H9 (cell line): ENCODE results near the gene MBD5. TPM values are rescaled to one million over a fixed set of nuclear protein-coding genes. Genes with fewer than 3 reads are reported as not detected.

Experiments
- DNase-seq: peaks from one replicate; pipeline ENCODE4 v3.0.0-alpha.2; 2017
- H2AFZ ChIP-seq: one replicate; pipeline ENCODE4 v1.6.1; 2013; ENCODE audit warnings: mild to moderate bottlenecking, low read length, control low read depth, moderate library complexity
- H2AK5ac ChIP-seq: 2 replicates; pipeline ENCODE4 v1.6.1; 2013; ENCODE audit warnings: low read length, control low read depth, mixed read lengths; ENCODE audit not compliant: insufficient read length
- H2BK120ac ChIP-seq: one replicate; pipeline ENCODE4 v1.6.1; 2013; ENCODE audit warnings: low read depth, mild to moderate bottlenecking, low read length, control low read depth, inconsistent platforms; ENCODE audit not compliant: poor library complexity, severe bottlenecking
- H2BK12ac ChIP-seq: 2 replicates; pipeline ENCODE4 v1.6.1; 2013; ENCODE audit warnings: low read length, control low read depth, mixed read lengths, low read depth; ENCODE audit not compliant: insufficient read length
- H2BK15ac ChIP-seq: 2 replicates; pipeline ENCODE4 v1.6.1; 2013; ENCODE audit warnings: low read depth, low read length, control low read depth
- H2BK20ac ChIP-seq: one replicate; pipeline ENCODE4 v1.6.1; 2013; ENCODE audit warnings: low read depth, mild to moderate bottlenecking, low read length, control low read depth, inconsistent platforms; ENCODE audit not compliant: poor library complexity, severe bottlenecking
- H2BK5ac ChIP-seq: 2 replicates; pipeline ENCODE4 v1.6.1; 2013; ENCODE audit warnings: low read length, control low read depth, mixed read lengths; ENCODE audit not compliant: insufficient read length
- H3K14ac ChIP-seq: 2 replicates; pipeline ENCODE4 v1.6.1; 2013; ENCODE audit warnings: low read length, control low read depth; ENCODE audit not compliant: insufficient read depth
- H3K18ac ChIP-seq: 2 replicates; pipeline ENCODE4 v1.6.1; 2013; ENCODE audit warnings: low read depth, mild to moderate bottlenecking, mixed read lengths, low read length, control low read depth; ENCODE audit not compliant: insufficient read length
- H3K23ac ChIP-seq: 2 replicates; pipeline ENCODE4 v1.6.1; 2013; ENCODE audit warnings: low read length, control low read depth, mixed read lengths, low read depth; ENCODE audit not compliant: insufficient read length
- H3K23me2 ChIP-seq: 2 replicates; pipeline ENCODE4 v1.6.1; 2013; ENCODE audit warnings: low read depth, mild to moderate bottlenecking, mixed read lengths, low read length, control low read depth; ENCODE audit not compliant: insufficient read length, poor library complexity, severe bottlenecking
- H3K27ac ChIP-seq: 2 replicates; pipeline ENCODE4 v1.5.1; 2013; ENCODE audit warnings: low read length, control low read depth, mixed read lengths, low read depth; ENCODE audit not compliant: insufficient read length
- H3K27me3 ChIP-seq: 2 replicates; pipeline ENCODE4 v1.6.1; 2013; ENCODE audit warnings: low read length, control low read depth, inconsistent platforms; ENCODE audit not compliant: insufficient read depth
- H3K4ac ChIP-seq: 2 replicates; pipeline ENCODE4 v1.6.1; 2013; ENCODE audit warnings: low read depth, mild to moderate bottlenecking, control low read depth, inconsistent platforms, low read length, moderate library complexity
- H3K4me1 ChIP-seq: 2 replicates; pipeline ENCODE4 v1.6.1; 2013; ENCODE audit warnings: low read length, control low read depth, inconsistent platforms; ENCODE audit not compliant: insufficient read depth
- H3K4me2 ChIP-seq: 2 replicates; pipeline ENCODE4 v1.6.1; 2013; ENCODE audit warnings: low read length, control low read depth, mixed read lengths; ENCODE audit not compliant: insufficient read length, insufficient read depth
- H3K56ac ChIP-seq: 2 replicates; pipeline ENCODE4 v1.6.1; 2013; ENCODE audit warnings: low read depth, mild to moderate bottlenecking, mixed read lengths, low read length, control low read depth; ENCODE audit not compliant: insufficient read length
- H3K79me1 ChIP-seq: 2 replicates; pipeline ENCODE4 v1.6.1; 2013; ENCODE audit warnings: low read depth, mild to moderate bottlenecking, moderate library complexity, low read length, control low read depth, inconsistent platforms; ENCODE audit not compliant: insufficient read depth, poor library complexity, severe bottlenecking
- H3K79me2 ChIP-seq: 2 replicates; pipeline ENCODE4 v1.6.1; 2013; ENCODE audit warnings: low read length, control low read depth, inconsistent platforms; ENCODE audit not compliant: insufficient read depth
- H3K9ac ChIP-seq: 2 replicates; pipeline ENCODE4 v1.6.1; 2013; ENCODE audit warnings: low read length, control low read depth, mixed read lengths; ENCODE audit not compliant: insufficient read length; ENCODE audit errors: extremely low read depth
- H3K9me3 ChIP-seq: one replicate; pipeline ENCODE4 v1.6.1; 2013; ENCODE audit warnings: low read depth, low read length, inconsistent platforms; ENCODE audit not compliant: control insufficient read depth
- H3T11ph ChIP-seq: one replicate; pipeline ENCODE4 v1.6.1; 2013; ENCODE audit warnings: mild to moderate bottlenecking, low read length, control low read depth, inconsistent platforms
- H4K20me1 ChIP-seq: one replicate; pipeline ENCODE4 v1.6.1; 2013; ENCODE audit not compliant: control insufficient read depth, insufficient read length, insufficient read depth
- H4K5ac ChIP-seq: 2 replicates; pipeline ENCODE4 v1.6.1; 2013; ENCODE audit warnings: low read depth, mild to moderate bottlenecking, mixed read lengths, low read length, control low read depth; ENCODE audit not compliant: insufficient read length
- H4K8ac ChIP-seq: replicated peaks from 2 replicates; pipeline ENCODE4 v1.6.1; 2013; ENCODE audit warnings: low read length, control low read depth, mixed read lengths, low read depth; ENCODE audit not compliant: insufficient read length
- H4K91ac ChIP-seq: 2 replicates; pipeline ENCODE4 v1.6.1; 2013; ENCODE audit warnings: low read depth, mild to moderate bottlenecking, moderate library complexity, mixed read lengths, low read length, control low read depth; ENCODE audit not compliant: insufficient read length
- H3K27ac Mint-ChIP-seq, 3 experiments: 2 replicates in 2 of 3; 3 replicates in 1 of 3; pipeline ENCODE4 v1.8.0; 2020 to 2021; ENCODE audit warnings: mixed read lengths in 3 of 3, mild to moderate bottlenecking in 1 of 3, moderate library complexity in 1 of 3
- H3K27me3 Mint-ChIP-seq: 2 replicates; pipeline ENCODE4 v1.8.0; 2021; ENCODE audit warnings: low read depth, mild to moderate bottlenecking, moderate library complexity, mixed read lengths
- H3K36me3 Mint-ChIP-seq, 3 experiments: 2 replicates in 2 of 3; 3 replicates in 1 of 3; pipeline ENCODE4 v1.8.0; 2020 to 2021; ENCODE audit warnings: low read depth in 3 of 3, mixed read lengths in 3 of 3; ENCODE audit not compliant: insufficient read depth in 1 of 3
- H3K4me1 Mint-ChIP-seq, 2 experiments: 2 replicates each; pipeline ENCODE4 v1.8.0; 2020; ENCODE audit warnings: mixed read lengths in 2 of 2
- H3K4me3 Mint-ChIP-seq, 2 experiments: 2 replicates in 1 of 2; 3 replicates in 1 of 2; pipeline ENCODE4 v1.8.0; 2020 to 2021; ENCODE audit warnings: mild to moderate bottlenecking in 2 of 2, mixed read lengths in 2 of 2, moderate library complexity in 1 of 2
- H3K9me3 Mint-ChIP-seq, 2 experiments: 2 replicates in 1 of 2; 3 replicates in 1 of 2; pipeline ENCODE4 v1.8.0; 2020; ENCODE audit warnings: mild to moderate bottlenecking in 2 of 2, mixed read lengths in 2 of 2, moderate library complexity in 1 of 2
- CTCF ChIP-seq: fragments of 200-600 bp; sonication (generic); conservative IDR thresholded peaks from 3 replicates; pipeline ENCODE4 v1.8.0; 2021; ENCODE audit warnings: antibody characterized with exemption, mild to moderate bottlenecking
- WGBS: extraction: QIAGEN DNeasy Blood & Tissue Kit; methylation state at CpG from one replicate; pipeline ENCODE4 v1.1.7; 2013; ENCODE audit warnings: missing lambda C conversion rate, low lambda C conversion rate, mixed read lengths; ENCODE audit not compliant: insufficient read length; ENCODE audit errors: extremely low coverage; 5-methylcytosine and 5-hydroxymethylcytosine counted together
- total RNA-seq: library from RNA; stranded (reverse); gene quantifications from 2 replicates; pipeline ENCODE4 v1.2.1, GENCODE V29; 2021

The MBD5 gene
- total RNA-seq, 1 experiment from 2014 or later = 23.1 TPM

GRCh38 chr2:148560496-148560895, 539.6 kb downstream of the MBD5 start:
- Mint-ChIP-seq H3K36me3 (peaks cover 3 to 16% (median 5%) of the 10 kb centered on the region in 3 experiments), H3K9me3 (peaks cover 3 to 7% of the 10 kb centered on the region in 2 experiments; a peak in 4 of 5 replicates), H3K27me3 (peaks cover 9% of the 10 kb centered on the region), H3K4me1 (no peaks in the 10 kb centered on the region), H3K27ac (no peak overlapping the region), H3K4me3 (no peak overlapping the region)
- Histone ChIP-seq H2BK20ac (no peak overlapping the region), H4K8ac (no peak overlapping the region), H3K56ac (no peak overlapping the region), H2BK120ac (no peak overlapping the region), H3T11ph (no peak overlapping the region), H3K23ac (no peak overlapping the region), H4K20me1 (no peaks in the 10 kb centered on the region), H4K91ac (no peak overlapping the region), H3K14ac (no peak overlapping the region), H3K9me3 (no peaks in the 10 kb centered on the region), H3K9ac (no peak overlapping the region), H3K79me2 (no peaks in the 10 kb centered on the region), H3K23me2 (no peaks in the 10 kb centered on the region), H2BK12ac (no peak overlapping the region), H2AK5ac (no peak overlapping the region), H3K4me1 (no peaks in the 10 kb centered on the region), H3K27me3 (no peaks in the 10 kb centered on the region), H2AFZ (no peak overlapping the region), H3K79me1 (no peaks in the 10 kb centered on the region), H3K4me2 (no peak overlapping the region), H3K27ac (no peak overlapping the region), H3K18ac (no peak overlapping the region), H2BK5ac (no peak overlapping the region), H3K4ac (no peak overlapping the region), H4K5ac (no peak overlapping the region), H2BK15ac (no peak overlapping the region)
- DNase-seq = no peak
- TF ChIP-seq CTCF = no peak
- WGBS = no CpG with 5 or more reads among the region's 5 CpGs
